Endothelial cell of umbilical vein (primary cell): ENCODE data around the gene ETV1. TPM values are rescaled to one million over a fixed set of nuclear protein-coding genes. Genes with fewer than 3 reads are reported as not detected.

Source experiments
- BruUV-seq: library from RNA; stranded (reverse); fragments of 400-500 nt; replicated peaks from 2 replicates; lab custom pipeline; 2021; lab: Mats Ljungman, UMichigan
- CTCF ChIA-PET: fragments of 300-600, 350-600 bp; sonication (Branson Sonifier 250); formaldehyde crosslinking; loops from one replicate; lab custom pipeline; 2021; ENCODE audit warnings: antibody characterized with exemption, inconsistent platforms; lab: Charles Lee
- POLR2A ChIA-PET: fragments of 300-600, 350-600 bp; sonication (Branson Sonifier 250); formaldehyde crosslinking; loops from one replicate; lab custom pipeline; 2021; ENCODE audit warnings: antibody characterized with exemption, inconsistent platforms; lab: Charles Lee
- DNase-seq: peaks from one replicate; pipeline ENCODE4 v3.0.0-alpha.2; 2011; ENCODE audit warnings: low read depth, low spot score
- FAIRE-seq: peaks from 2 replicates; lab custom pipeline; 2011; peaks lifted over from hg19 to GRCh38; lab: Jason Lieb, UNC
- H2AFZ ChIP-seq: 2 replicates; pipeline ENCODE4 v1.6.0; 2012; ENCODE audit warnings: low read depth, low read length, control low read depth, inconsistent platforms
- H3K27ac ChIP-seq: 2 replicates; pipeline ENCODE4 v1.5.1; 2011; ENCODE audit warnings: low read depth, mild to moderate bottlenecking, control low read depth, low read length, moderate library complexity; ENCODE audit not compliant: insufficient read depth
- H3K27me3 ChIP-seq, 2 experiments: 2 replicates each; pipeline versions ENCODE4 v1.6.0 to v1.6.1; 2011; ENCODE audit warnings: low read length in 2 of 2, mixed read lengths in 1 of 2; ENCODE audit not compliant: control insufficient read depth in 2 of 2, insufficient read depth in 2 of 2
- H3K36me3 ChIP-seq, 2 experiments: 2 replicates in 1 of 2; 3 replicates in 1 of 2; pipeline ENCODE4 v1.5.1; 2011; ENCODE audit warnings: low read length in 2 of 2, mild to moderate bottlenecking in 1 of 2, moderate library complexity in 1 of 2; ENCODE audit not compliant: control insufficient read depth in 2 of 2, insufficient read depth in 2 of 2; ENCODE audit errors: extremely low read depth in 1 of 2
- H3K4me1 ChIP-seq: 3 replicates; pipeline ENCODE4 v1.5.1; 2011; ENCODE audit warnings: mild to moderate bottlenecking, low read length; ENCODE audit not compliant: control insufficient read depth, insufficient read depth; ENCODE audit errors: extremely low read depth
- H3K4me2 ChIP-seq: 2 replicates; pipeline ENCODE4 v1.6.1; 2011; ENCODE audit warnings: low read length, control low read depth, mixed read lengths; ENCODE audit not compliant: insufficient read depth
- H3K4me3 ChIP-seq, 3 experiments: fragments of 200-600 bp in 1 of 3; sonication (generic), shearing (Covaris generic) in 1 of 3; replicated peaks in 1 of 3; 2 replicates each; pipeline ENCODE4 v1.5.1; 2011 to 2016; ENCODE audit warnings: control low read depth in 3 of 3, low read length in 3 of 3, mild to moderate bottlenecking in 2 of 3, inconsistent platforms in 1 of 3, low read depth in 1 of 3, moderate library complexity in 1 of 3; ENCODE audit not compliant: insufficient read depth in 1 of 3
- H3K79me2 ChIP-seq: 2 replicates; pipeline ENCODE4 v1.6.0; 2012; ENCODE audit warnings: low read length, inconsistent platforms; ENCODE audit not compliant: control insufficient read depth, insufficient read depth
- H3K9ac ChIP-seq: replicated peaks from 2 replicates; pipeline ENCODE3; 2011; ENCODE audit warnings: low read length, control low read depth; ENCODE audit not compliant: insufficient read depth; ENCODE audit errors: extremely low read depth
- H3K9me1 ChIP-seq: replicated peaks from 3 replicates; pipeline ENCODE4 v1.6.0; 2011; ENCODE audit warnings: mild to moderate bottlenecking, low read length; ENCODE audit not compliant: control insufficient read depth, insufficient read depth; ENCODE audit errors: extremely low read depth
- H3K9me3 ChIP-seq: replicated peaks from 2 replicates; pipeline ENCODE4 v1.5.1; 2012; ENCODE audit warnings: low read length, inconsistent platforms; ENCODE audit not compliant: control insufficient read depth, insufficient read depth
- H4K20me1 ChIP-seq: replicated peaks from 2 replicates; pipeline ENCODE3; 2011; ENCODE audit warnings: mild to moderate bottlenecking, low read length; ENCODE audit not compliant: control insufficient read depth, insufficient read depth; ENCODE audit errors: extremely low read depth
- EZH2 ChIP-seq: IDR thresholded peaks from 2 replicates; pipeline ENCODE4 v1.6.1; 2012; ENCODE audit warnings: borderline replicate concordance, low read depth, mild to moderate bottlenecking, moderate library complexity, low read length, inconsistent platforms; ENCODE audit not compliant: severe bottlenecking
- FOS ChIP-seq: IDR thresholded peaks from 2 replicates; pipeline ENCODE4 v1.6.1; 2011; ENCODE audit warnings: mild to moderate bottlenecking, low read length, moderate library complexity, borderline replicate concordance; ENCODE audit not compliant: insufficient read depth
- GATA2 ChIP-seq: IDR thresholded peaks from 2 replicates; pipeline ENCODE4 v1.7.0; 2011; ENCODE audit warnings: low read depth, mild to moderate bottlenecking, moderate library complexity, mixed read lengths, low read length; ENCODE audit not compliant: insufficient read length, insufficient read depth
- JUN ChIP-seq: IDR thresholded peaks from 2 replicates; pipeline ENCODE4 v1.6.1; 2011; ENCODE audit warnings: borderline replicate concordance, low read depth; ENCODE audit not compliant: insufficient read length, insufficient read depth
- MYC ChIP-seq: IDR thresholded peaks from one replicate; pipeline ENCODE4 v1.6.1; 2011; ENCODE audit warnings: mild to moderate bottlenecking, low read depth, low read length
- POLR2A ChIP-seq: IDR thresholded peaks from 2 replicates; pipeline ENCODE4 v1.6.1; 2012; ENCODE audit warnings: low read depth, mild to moderate bottlenecking, control low read depth, low read length
- POLR2AphosphoS5 ChIP-seq: IDR thresholded peaks from 2 replicates; pipeline ENCODE4 v1.6.1; 2012; ENCODE audit warnings: low read depth, mild to moderate bottlenecking, control low read depth, low read length, moderate library complexity; ENCODE audit not compliant: insufficient read depth
- dilution Hi-C: fragments of 300-500 bp; cut with MboI; formaldehyde crosslinking; loops from one replicate; pipeline ENCODE4 v1.15.0; 2019; ENCODE audit warnings: low sequenced_read_pairs; ENCODE audit not compliant: extremely low pct_ligation_motif_present
- intact Hi-C: fragments of 100-400 bp; cut with micrococcal nuclease; formaldehyde crosslinking; loops from one replicate; pipeline ENCODE4 v1.10.0; 2022
- polyA plus RNA-seq, 4 experiments: library from polyadenylated mRNA; depleted of rRNA in 3 of 4; stranded (reverse) in 3 of 4; unstranded in 1 of 4; fragments of >200 nt; gene quantifications; 2 replicates each; pipeline versions ENCODE4 v1.2.1 to v1.2.3, GENCODE V29; 2011 to 2012; ENCODE audit warnings: missing spikeins in 1 of 4
- total RNA-seq: library from RNA; stranded (reverse); gene quantifications from 2 replicates; pipeline ENCODE4 v1.2.3, GENCODE V29; 2021
- TF ChIP-seq, protein P1 (sequence below), 2 donors: IDR thresholded peaks; 1 replicate in 1 of 2; 2 replicates in 1 of 2; pipeline ENCODE4 v1.5.1; 2011; ENCODE audit warnings: low read length in 2 of 2, mild to moderate bottlenecking in 2 of 2, moderate library complexity in 2 of 2, control low read depth in 1 of 2, inconsistent platforms in 1 of 2, low read depth in 1 of 2; ENCODE audit not compliant: insufficient read depth in 1 of 2; ENCODE audit errors: extremely low read depth in 1 of 2
- TF ChIP-seq, protein P2 (sequence below): IDR thresholded peaks from 2 replicates; pipeline ENCODE4 v1.6.1; 2011; ENCODE audit not compliant: insufficient read depth, insufficient read length

ETV1 gene
- total and polyA plus RNA-seq, 2 donors (not counting 3 experiments of a cell fraction or from before 2014, with no cell fraction given): 8.4 to 16.6 TPM

DNA sequence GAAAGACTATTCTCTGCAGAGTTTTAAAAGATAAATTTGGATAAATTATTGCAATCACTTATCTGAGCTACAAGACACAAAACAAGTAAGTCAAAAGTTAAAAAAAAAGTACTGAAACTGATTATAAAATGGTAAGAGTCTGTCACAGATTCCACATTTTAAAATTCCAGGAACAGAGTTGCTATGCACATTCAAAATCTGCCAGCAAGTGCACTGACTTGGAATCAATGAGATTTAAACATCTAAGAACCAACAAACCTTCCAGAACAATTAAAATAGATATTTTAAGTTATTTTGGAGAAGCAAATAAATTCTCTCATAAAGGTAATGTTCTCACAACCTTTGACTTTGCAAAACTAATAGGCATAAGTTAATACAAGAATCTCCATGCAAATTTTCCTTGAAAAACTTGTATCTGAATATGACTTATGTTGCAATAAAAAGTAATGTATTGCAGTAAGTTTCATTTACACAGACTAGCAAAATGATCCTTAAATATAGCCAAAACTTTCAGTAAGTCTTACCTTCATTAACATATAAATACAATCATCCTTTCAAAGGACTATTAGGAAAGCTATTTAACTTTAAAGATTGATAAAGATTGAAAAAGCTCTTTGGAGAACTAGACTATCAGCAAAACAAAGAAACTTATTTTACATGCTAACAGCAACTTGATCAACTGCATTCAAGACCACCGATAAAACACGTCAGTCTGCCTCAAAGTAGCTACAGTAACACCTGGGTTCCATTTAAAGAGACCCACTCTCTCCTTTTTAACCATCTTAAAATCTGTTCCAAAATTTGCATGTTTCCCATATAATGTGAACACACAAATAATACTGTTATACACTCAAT is 4.4 kb downstream of the ETV1 start:
- no peak for FAIRE-seq
- ChIA-PET CTCF (no interaction called here), POLR2A (no interaction called here)
- H3K9ac ChIP-seq: no peak overlapping the region
- H3K4me2 ChIP-seq: no peak overlapping the region
- no TSS peak for BruUV-seq
- TF ChIP-seq EZH2 (no peak), POLR2AphosphoS5 (no peak), MYC (no peak), JUN (no peak), FOS (no peak), GATA2 (no peak), POLR2A (no peak)
- TF ChIP-seq, protein P1, sequence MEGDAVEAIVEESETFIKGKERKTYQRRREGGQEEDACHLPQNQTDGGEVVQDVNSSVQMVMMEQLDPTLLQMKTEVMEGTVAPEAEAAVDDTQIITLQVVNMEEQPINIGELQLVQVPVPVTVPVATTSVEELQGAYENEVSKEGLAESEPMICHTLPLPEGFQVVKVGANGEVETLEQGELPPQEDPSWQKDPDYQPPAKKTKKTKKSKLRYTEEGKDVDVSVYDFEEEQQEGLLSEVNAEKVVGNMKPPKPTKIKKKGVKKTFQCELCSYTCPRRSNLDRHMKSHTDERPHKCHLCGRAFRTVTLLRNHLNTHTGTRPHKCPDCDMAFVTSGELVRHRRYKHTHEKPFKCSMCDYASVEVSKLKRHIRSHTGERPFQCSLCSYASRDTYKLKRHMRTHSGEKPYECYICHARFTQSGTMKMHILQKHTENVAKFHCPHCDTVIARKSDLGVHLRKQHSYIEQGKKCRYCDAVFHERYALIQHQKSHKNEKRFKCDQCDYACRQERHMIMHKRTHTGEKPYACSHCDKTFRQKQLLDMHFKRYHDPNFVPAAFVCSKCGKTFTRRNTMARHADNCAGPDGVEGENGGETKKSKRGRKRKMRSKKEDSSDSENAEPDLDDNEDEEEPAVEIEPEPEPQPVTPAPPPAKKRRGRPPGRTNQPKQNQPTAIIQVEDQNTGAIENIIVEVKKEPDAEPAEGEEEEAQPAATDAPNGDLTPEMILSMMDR (IDR thresholded peaks at IDR 0.05; ENCODE audit: extremely low read depth in 1 of 2, insufficient read depth in 1 of 2, low read depth in 1 of 2, low read length in 2 of 2): no peak
- TF ChIP-seq, protein P2, sequence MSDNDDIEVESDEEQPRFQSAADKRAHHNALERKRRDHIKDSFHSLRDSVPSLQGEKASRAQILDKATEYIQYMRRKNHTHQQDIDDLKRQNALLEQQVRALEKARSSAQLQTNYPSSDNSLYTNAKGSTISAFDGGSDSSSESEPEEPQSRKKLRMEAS: no peak
- no peaks in the 10 kb centered on the region for H3K9me3 ChIP-seq
- H3K27ac ChIP-seq: no peak overlapping the region
- H3K4me3 ChIP-seq: no peak overlapping the region
- peaks cover 0 to 3% of the 10 kb centered on the region in 2 experiments for H3K36me3 ChIP-seq
- peaks cover 29% of the 10 kb centered on the region for H3K4me1 ChIP-seq
- H4K20me1 ChIP-seq: no peaks in the 10 kb centered on the region
- no peaks in the 10 kb centered on the region for H3K79me2 ChIP-seq
- dilution Hi-C loops (no loop called here), intact Hi-C loops (loop anchor here (10.0 kb wide), 2 partner anchors 460 to 1700 kb away; partner anchors contain the start of gene MEOX2)
- H3K9me1 ChIP-seq: no peaks in the 10 kb centered on the region
- DNase-seq: no peak
- H2AFZ ChIP-seq: no peak overlapping the region
- H3K27me3 ChIP-seq: no peaks in the 10 kb centered on the region
